K562 (cell line): ENCODE measurements around the gene NRTN. TPM values are rescaled to one million over a fixed set of nuclear protein-coding genes. Genes with fewer than 3 reads are reported as not detected.

Source experiments
- ATAC-seq: fragments of 200-7000 bp; cut with Tn5 transposase; 3 replicates; pipeline ENCODE4 v1.9.1; 2020; ENCODE audit warnings: moderate library complexity
- BruUV-seq: library from RNA; stranded (reverse); fragments of 400-500 nt; replicated peaks from 2 replicates; lab custom pipeline; 2021; lab: Mats Ljungman, UMichigan
- CTCF ChIA-PET: fragments of 300-600 bp; formaldehyde crosslinking; extraction: SDS; loops from one replicate; lab custom pipeline; 2021; ENCODE audit warnings: low intra/inter-chr PET ratio; lab: Yijun Ruan, JAX
- POLR2A ChIA-PET: fragments of 300-600, 350-650 bp; sonication (Branson Sonifier 250); formaldehyde crosslinking; extraction: SDS; loops from one replicate; lab custom pipeline; 2021; ENCODE audit warnings: antibody characterized with exemption, inconsistent platforms; lab: Yijun Ruan, JAX
- DNase-seq, 4 experiments: peaks; one replicate each; pipeline versions ENCODE4 v3.0.0 to v3.0.0-alpha.2; 2011 to 2018; ENCODE audit warnings: low spot score in 3 of 4, mixed read lengths in 3 of 4; ENCODE audit errors: extremely low read depth in 1 of 4
- FAIRE-seq: peaks from 2 replicates; lab custom pipeline; 2011; peaks lifted over from hg19 to GRCh38; lab: Jason Lieb, UNC
- H2AFZ ChIP-seq: 2 replicates; pipeline ENCODE4 v1.6.0; 2011; ENCODE audit warnings: low read depth, low read length, control low read depth, inconsistent platforms
- H3K27ac ChIP-seq: fragments of 200-600 bp; 3 replicates; pipeline ENCODE4 v1.8.0; 2011; ENCODE audit warnings: low read depth, mild to moderate bottlenecking, control low read depth, inconsistent platforms, low read length, moderate library complexity, mixed read lengths; ENCODE audit errors: extremely low read depth
- H3K27me3 ChIP-seq, 2 experiments: fragments of 300-600 bp in 1 of 2; 2 replicates in 1 of 2; 3 replicates in 1 of 2; pipeline versions ENCODE4 v1.6.0 to v1.8.0; 2011; ENCODE audit warnings: inconsistent platforms in 2 of 2, low read length in 2 of 2, mild to moderate bottlenecking in 1 of 2, mixed read lengths in 1 of 2, moderate library complexity in 1 of 2; ENCODE audit not compliant: control insufficient read depth in 2 of 2, insufficient read depth in 2 of 2
- H3K36me3 ChIP-seq: fragments of 300-600 bp; 3 replicates; pipeline ENCODE4 v1.8.0; 2011; ENCODE audit warnings: mild to moderate bottlenecking, low read length, inconsistent platforms; ENCODE audit not compliant: control insufficient read depth, insufficient read depth
- H3K4me1 ChIP-seq, 2 experiments: fragments of 200-600 bp in 1 of 2; replicated peaks in 1 of 2; 2 replicates in 1 of 2; 3 replicates in 1 of 2; pipeline versions ENCODE4 v1.5.1 to v1.8.0; 2011; ENCODE audit warnings: inconsistent platforms in 2 of 2, low read length in 2 of 2, mild to moderate bottlenecking in 1 of 2, mixed read lengths in 1 of 2, moderate library complexity in 1 of 2; ENCODE audit not compliant: control insufficient read depth in 2 of 2, insufficient read depth in 2 of 2
- H3K4me2 ChIP-seq: 2 replicates; pipeline ENCODE4 v1.6.1; 2011; ENCODE audit warnings: low read length, control low read depth, inconsistent platforms, mixed read lengths; ENCODE audit not compliant: insufficient read depth
- H3K4me3 ChIP-seq: fragments of 200-600 bp; sonication (generic), shearing (Covaris generic); 2 replicates; pipeline ENCODE4 v1.5.1; 2016; ENCODE audit warnings: control low read depth, inconsistent platforms
- H3K79me2 ChIP-seq: fragments of 200-600 bp; 3 replicates; pipeline ENCODE4 v1.8.0; 2011; ENCODE audit warnings: low read length, inconsistent platforms; ENCODE audit not compliant: control insufficient read depth, insufficient read depth
- H3K9ac ChIP-seq, 2 experiments: 2 replicates each; pipeline versions ENCODE4 v1.6.0 to v1.6.1; 2011; ENCODE audit warnings: low read depth in 2 of 2, low read length in 2 of 2, control low read depth in 1 of 2, inconsistent platforms in 1 of 2, mild to moderate bottlenecking in 1 of 2, mixed read lengths in 1 of 2; ENCODE audit not compliant: insufficient read depth in 1 of 2
- H3K9me1 ChIP-seq: one replicate; pipeline ENCODE4 v1.6.0; 2011; ENCODE audit warnings: inconsistent platforms, mild to moderate bottlenecking, low read length, moderate library complexity; ENCODE audit not compliant: control insufficient read depth, insufficient read depth
- H3K9me3 ChIP-seq: replicated peaks from 2 replicates; pipeline ENCODE4 v1.5.1; 2011; ENCODE audit warnings: low read depth, low read length, inconsistent platforms; ENCODE audit not compliant: control insufficient read depth, insufficient read depth
- H4K20me1 ChIP-seq: replicated peaks from 2 replicates; pipeline ENCODE4 v1.6.1; 2011; ENCODE audit warnings: low read length, inconsistent platforms, mixed read lengths; ENCODE audit not compliant: control insufficient read depth, insufficient read depth
- CHCHD3 ChIP-seq: fragments of 250-450 bp; sonication (Bioruptor Pico); IDR thresholded peaks from 2 replicates; pipeline ENCODE4 v2.1.2; 2022; ENCODE audit warnings: mild to moderate bottlenecking
- E2F3 ChIP-seq: fragments of 250-450 bp; sonication (Bioruptor Pico); IDR thresholded peaks from 2 replicates; pipeline ENCODE4 v1.4.0; 2020; ENCODE audit warnings: mild to moderate bottlenecking
- E2F4 ChIP-seq: sonication (generic); formaldehyde crosslinking; IDR thresholded peaks from 2 replicates; pipeline ENCODE4 v1.8.0; 2022; ENCODE audit warnings: mild to moderate bottlenecking, low read depth, missing genetic modification reagents
- ETV6 ChIP-seq, 3 experiments: fragments of 150-350 bp in 1 of 3; sonication (generic) in 1 of 3; formaldehyde crosslinking in 1 of 3; IDR thresholded peaks; 2 replicates each; pipeline versions ENCODE4 v1.6.1 to v1.8.0; 2014 to 2022; ENCODE audit warnings: borderline replicate concordance in 2 of 3, low read depth in 2 of 3, antibody characterized with exemption in 1 of 3, low read length in 1 of 3, mild to moderate bottlenecking in 1 of 3, missing genetic modification reagents in 1 of 3
- ILK ChIP-seq: fragments of 450-650 bp; IDR thresholded peaks from 2 replicates; pipeline ENCODE4 v1.6.1; 2016; ENCODE audit warnings: missing genetic modification characterization, low read depth, mild to moderate bottlenecking, missing compliant biosample characterization, moderate library complexity, borderline replicate concordance
- KLF13 ChIP-seq: fragments of 450-650 bp; IDR thresholded peaks from 2 replicates; pipeline ENCODE4 v1.6.1; 2016; ENCODE audit warnings: missing genetic modification characterization, low read depth, mild to moderate bottlenecking, missing compliant biosample characterization, moderate library complexity, borderline replicate concordance
- MNT ChIP-seq, 2 experiments: fragments of 450-650 bp; conservative IDR thresholded peaks; 2 replicates each; pipeline ENCODE4 v1.6.1; 2017; ENCODE audit warnings: mild to moderate bottlenecking in 2 of 2, moderate library complexity in 2 of 2
- NFIC ChIP-seq: fragments of 450-650 bp; IDR thresholded peaks from 2 replicates; pipeline ENCODE4 v1.6.1; 2017; ENCODE audit warnings: mild to moderate bottlenecking, inconsistent platforms
- SETDB1 ChIP-seq: IDR thresholded peaks from one replicate; pipeline ENCODE4 v1.6.1; 2012; ENCODE audit warnings: low read length, control low read depth, inconsistent platforms
- THRB ChIP-seq: fragments of 450-650 bp; formaldehyde crosslinking; conservative IDR thresholded peaks from 2 replicates; pipeline ENCODE4 v1.4.0; 2022; ENCODE audit warnings: mild to moderate bottlenecking, missing genetic modification characterization
- YBX1 ChIP-seq: fragments of 450-650 bp; IDR thresholded peaks from 2 replicates; pipeline ENCODE4 v1.7.1; 2016; ENCODE audit warnings: mild to moderate bottlenecking
- ZFX ChIP-seq: sonication (generic); formaldehyde crosslinking; IDR thresholded peaks from 2 replicates; pipeline ENCODE4 v1.8.0; 2022; ENCODE audit warnings: mild to moderate bottlenecking, missing genetic modification reagents, moderate library complexity
- ZKSCAN3 ChIP-seq: fragments of 250-450 bp; sonication (Bioruptor Pico); IDR thresholded peaks from 2 replicates; pipeline ENCODE4 v1.4.0; 2020
- WGBS: fragments of 100-300 bp; shearing (Covaris generic); methylation state at CpG from one replicate; pipeline ENCODE4 v1.1.6; 2016; ENCODE audit warnings: low coverage, mixed read lengths; ENCODE audit not compliant: insufficient coverage; ENCODE audit errors: missing lambda C conversion rate; 5-methylcytosine and 5-hydroxymethylcytosine counted together
- in situ Hi-C: fragments of 300-500 bp; cut with MboI; formaldehyde crosslinking; loops from 4 replicates; pipeline ENCODE4 v1.15.0; 2018; ENCODE audit warnings: inconsistent platforms, mixed read lengths
- intact Hi-C: fragments of 100-400 bp; cut with micrococcal nuclease; formaldehyde crosslinking; loops from 2 replicates; pipeline ENCODE4 v1.14.2; 2022
- polyA plus RNA-seq, 8 experiments: library from polyadenylated mRNA; depleted of rRNA in 4 of 8; stranded (reverse) in 5 of 8; unstranded in 3 of 8; fragments of >200 nt; fragmentation: Nextera tagmentation in 2 of 8; fragmentation: Illumina TruSeq in 1 of 8; extraction: Ambion mirVana in 2 of 8; extraction: Trizol in 1 of 8; gene quantifications; 2 replicates each; pipeline versions ENCODE4 v1.2.1 to v1.2.3, GENCODE V29; 2011 to 2014; ENCODE audit warnings: inconsistent platforms in 1 of 8, missing spikeins in 1 of 8
- total RNA-seq, 7 experiments: library from RNA; depleted of rRNA in 6 of 7; stranded (reverse); fragments of >200 nt in 6 of 7; fragmentation: Illumina TruSeq in 2 of 7; extraction: Trizol in 2 of 7; gene quantifications; 2 replicates each; pipeline versions ENCODE4 v1.2.1 to v1.2.3, GENCODE V29; 2011 to 2021; ENCODE audit warnings: low replicate concordance in 1 of 7

NRTN gene
- total and polyA plus RNA-seq, 9 of the 15 experiments (the other 6 are each of a cell fraction or from before 2014, with no cell fraction given): 0.62 to 8.1 (median 1.6) TPM; not detected in 2

GRCh38 chr19:5801796-5802619, 2.9 kb upstream of the NRTN start (continued):
- TF ChIP-seq KLF13 (no peak), E2F4 (no peak), MNT (conservative IDR thresholded peaks at IDR 0.05) (peak; percentile 83 to 87), SETDB1 (no peak), NFIC (no peak)
- TF ChIP-seq, all 486 proteins: peak for 24

GRCh38 chr19:5803441-5803751, 1.5 kb upstream of the NRTN start:
- 14% methylated on average over 7 of the region's 8 CpGs for WGBS
- H3K9me3 ChIP-seq: no peaks in the 10 kb centered on the region
- no peaks in the 10 kb centered on the region for H3K9me1 ChIP-seq
- H3K4me3 ChIP-seq: no peak overlapping the region
- POLR2A ChIA-PET: interaction anchor here (1.0 to 1.6 kb wide), 9 partner anchors 9 to 100 kb away, joined by 3 to 8 read pairs (median 5); partner anchors contain the start of genes CATSPERD, DUS3L, LONP1 and NDUFA11
- peak overlapping the region; percentile 81 for H2AFZ ChIP-seq
- DNase-seq: no peak
- H4K20me1 ChIP-seq: 0 out of 2 replicates have a peak, but pooled peaks cover 11% of the 10 kb centered on the region
- CTCF ChIA-PET: interaction anchor here (0.6 to 4.2 kb wide), 6 partner anchors 20 to 913 kb away, joined by 3 to 48 read pairs (median 12); no protein-coding TSS in a partner anchor
- no peaks in the 10 kb centered on the region for H3K79me2 ChIP-seq
- H3K9ac ChIP-seq: peak overlapping the region; percentile 27 to 83; a peak in 2 of 4 replicates
- in situ Hi-C loops (loop anchor here (5.0 kb wide), 2 partner anchors 89 to 219 kb away; no protein-coding TSS in a partner anchor), intact Hi-C loops (loop anchor here (5.0 to 10.0 kb wide), 2 partner anchors 181 to 219 kb away; no protein-coding TSS in a partner anchor)
- H3K4me1 ChIP-seq: peaks cover 36 to 80% of the 10 kb centered on the region in 2 experiments
- FAIRE-seq: no peak
- peak overlapping the region; percentile 61 for H3K4me2 ChIP-seq
- no peaks in the 10 kb centered on the region for H3K27me3 ChIP-seq
- H3K36me3 ChIP-seq: no peaks in the 10 kb centered on the region
- no TSS peak for BruUV-seq
- no peak for ATAC-seq
- peak overlapping the region; percentile 5; the same call in 2 of the 3 replicates for H3K27ac ChIP-seq
- TF ChIP-seq ILK (tag) (no peak), ETV6 (IDR thresholded peaks at IDR 0.05; ENCODE audit: borderline replicate concordance in 1 of 2, low read depth in 2 of 2, low read length in 1 of 2) (no peak), ETV6 (CRISPR knock-in tag; IDR thresholded peaks at IDR 0.05; ENCODE audit: borderline replicate concordance) (no peak; the same call in 1 of the 2 replicates), E2F3 (CRISPR knock-in tag) (no peak), ZFX (CRISPR knock-in tag) (peak; percentile 71; the same call in 1 of the 2 replicates), CHCHD3 (no peak), YBX1 (no peak), THRB (CRISPR knock-in tag) (no peak), MNT (conservative IDR thresholded peaks at IDR 0.05) (no peak), ZKSCAN3 (CRISPR knock-in tag) (no peak)
